Activated naive CD4-positive, alpha-beta T cell (primary cell): ENCODE data around the gene TOB1.
"Not testable (repeated sequence)": the region's sequence is repeated elsewhere in the genome, so short reads cannot be mapped to it uniquely, and the experiment has no call there.

Experiments used
- DNase-seq, 4 experiments: peaks; one replicate each; lab custom pipeline; 2025; lab: John Stamatoyannopoulos, UW

The TOB1 gene

DNA sequence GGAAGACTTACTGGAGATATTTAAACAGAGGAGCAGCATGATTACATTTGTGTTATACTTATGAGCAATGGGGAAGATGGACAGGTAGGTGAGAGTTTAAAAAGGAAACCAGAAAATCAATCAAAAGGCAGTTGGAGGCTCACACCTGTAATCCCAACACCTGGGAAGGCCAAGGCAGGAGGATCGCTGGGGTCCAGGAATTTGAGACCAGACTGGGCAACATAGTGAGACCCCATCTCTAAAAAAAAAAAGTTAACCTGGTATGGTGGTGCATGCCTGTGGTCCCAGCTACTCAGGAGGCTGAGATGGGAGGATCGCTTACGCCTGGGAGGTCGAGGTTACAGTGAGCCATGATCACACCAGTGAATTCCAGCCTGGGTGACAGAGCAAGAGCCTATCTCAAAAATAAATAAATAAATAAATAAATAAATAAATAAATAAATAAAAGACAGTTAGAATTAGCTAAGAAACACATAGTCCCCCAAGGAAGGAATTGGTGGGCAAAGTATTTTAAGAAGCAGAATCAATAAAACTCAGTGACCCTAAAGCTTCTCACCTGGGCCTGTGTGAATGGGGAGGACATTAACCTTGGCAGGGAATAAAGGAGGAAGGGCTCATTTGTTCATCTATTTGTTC is 32.3 kb upstream of the TOB1 start:
- no peak for DNase-seq

GRCh38 chr17:50894513-50894912 is 28.4 kb upstream of the TOB1 start:
- DNase-seq, result not testable (repeated sequence)

GRCh38 chr17:50893183-50893993 is 27.2 kb upstream of the TOB1 start:
- DNase-seq, result no peak

GRCh38 chr17:50892101-50892776 is 26.1 kb upstream of the TOB1 start:
- no peak for DNase-seq

DNA sequence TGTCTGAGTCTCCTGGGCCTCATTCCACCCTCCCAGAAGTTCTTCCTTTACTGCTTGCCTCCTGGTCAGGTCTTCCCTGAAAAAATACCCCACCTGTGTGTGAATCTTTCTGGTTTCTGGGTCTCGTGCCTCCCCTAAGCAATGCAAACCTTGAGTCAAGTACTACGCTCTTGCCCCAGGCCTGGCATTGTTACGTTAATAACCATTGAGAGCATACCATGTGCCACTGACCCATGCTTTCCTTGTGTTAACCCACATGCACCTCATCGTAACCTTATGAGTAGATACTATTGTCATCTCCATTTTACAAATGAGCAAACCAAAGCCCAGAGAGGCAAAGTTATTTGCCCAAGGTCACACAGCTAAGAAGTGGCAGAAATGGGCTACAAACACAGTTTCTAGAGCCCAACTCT is 25.4 kb upstream of the TOB1 start:
- no peak for DNase-seq

- no peak for DNase-seq
These were observed 24.7 kb upstream of the TOB1 start for GRCh38 chr17:50890675-50891516.

DNA sequence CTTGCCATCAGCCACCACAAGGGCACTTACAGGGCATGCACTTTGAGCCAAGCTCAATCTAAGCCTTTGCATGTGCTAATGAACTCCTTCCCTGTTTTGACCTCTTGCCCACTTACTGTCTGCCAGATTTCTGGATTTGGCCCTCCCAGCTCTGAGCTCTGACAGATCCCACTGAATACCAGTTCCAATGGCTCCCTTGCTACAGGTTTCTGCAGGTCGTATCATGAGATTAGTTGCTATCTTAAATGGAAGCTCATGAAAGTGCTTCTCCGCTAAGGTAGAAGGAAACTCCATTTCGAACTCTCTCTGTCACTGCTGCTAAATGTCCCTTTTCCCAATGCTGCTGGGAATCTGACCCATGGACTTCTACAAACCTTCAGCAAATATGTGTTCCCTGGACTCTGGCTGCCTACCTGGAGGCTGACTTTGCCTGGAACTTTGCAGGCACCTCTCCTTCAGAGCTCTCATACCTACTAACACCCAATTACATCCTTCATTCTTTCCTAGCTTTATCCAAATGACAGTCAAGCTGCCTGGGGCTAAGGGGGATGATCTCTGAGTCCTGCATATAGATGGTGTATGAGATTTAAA is 23.5 kb upstream of the TOB1 start:
- DNase-seq, result no peak

- no peak for DNase-seq
These were observed 21.6 kb upstream of the TOB1 start for GRCh38 chr17:50887705-50888245.

DNA sequence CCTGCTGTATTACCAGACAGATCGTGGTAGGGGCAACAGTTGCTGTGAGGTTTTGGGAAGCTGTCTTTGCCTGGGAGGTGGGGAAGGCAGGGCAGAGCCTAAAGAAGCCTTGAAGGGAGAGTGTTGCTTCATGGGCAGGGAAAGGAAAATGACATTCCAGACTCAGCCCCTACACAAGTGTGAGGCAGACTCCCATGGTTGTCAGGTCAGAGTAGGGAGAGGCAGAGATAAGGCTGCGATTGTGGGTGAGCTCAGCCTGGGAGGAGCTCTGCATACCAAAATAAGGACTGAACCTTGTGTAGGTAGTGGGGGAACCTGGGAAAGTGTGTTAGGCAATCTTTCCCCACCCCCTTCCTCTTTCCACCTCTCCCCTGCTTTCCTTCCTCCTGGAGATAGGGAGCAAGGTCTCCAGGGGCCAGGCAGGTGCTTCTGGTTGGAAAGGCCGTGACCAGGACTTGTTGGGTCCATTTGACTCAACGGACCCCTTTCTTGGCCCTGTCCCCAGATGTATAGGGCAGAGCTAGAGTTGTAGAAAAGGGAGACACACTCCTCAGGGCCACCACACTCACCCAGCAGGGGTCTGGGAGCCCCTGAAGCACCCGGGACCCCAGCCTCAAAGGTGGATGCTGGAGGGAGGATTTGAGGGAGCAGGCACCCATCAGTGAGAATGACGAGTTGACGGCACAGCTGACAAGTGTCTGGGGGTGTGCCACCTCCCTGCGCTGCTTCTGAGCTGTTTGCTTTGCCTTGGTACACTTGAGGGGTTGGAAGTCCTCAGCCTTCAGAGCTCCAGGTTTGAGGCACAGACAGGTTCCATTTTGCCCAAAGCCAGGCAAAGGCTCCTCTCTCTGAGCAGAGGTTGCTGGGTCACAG is 18.5 kb upstream of the TOB1 start:
- DNase-seq, result no peak

GRCh38 chr17:50883850-50884438 is 17.8 kb upstream of the TOB1 start:
- DNase-seq, result no peak

- DNase-seq, result no peak
These were observed 16.7 kb upstream of the TOB1 start for GRCh38 chr17:50882851-50883250.

GRCh38 chr17:50881182-50881581 is 15.0 kb upstream of the TOB1 start:
- DNase-seq, result no peak

- no peak for DNase-seq
These were observed 12.9 kb upstream of the TOB1 start for GRCh38 chr17:50879086-50879485.

- DNase-seq, result no peak
These were observed 11.7 kb upstream of the TOB1 start for GRCh38 chr17:50877838-50878237.

DNA sequence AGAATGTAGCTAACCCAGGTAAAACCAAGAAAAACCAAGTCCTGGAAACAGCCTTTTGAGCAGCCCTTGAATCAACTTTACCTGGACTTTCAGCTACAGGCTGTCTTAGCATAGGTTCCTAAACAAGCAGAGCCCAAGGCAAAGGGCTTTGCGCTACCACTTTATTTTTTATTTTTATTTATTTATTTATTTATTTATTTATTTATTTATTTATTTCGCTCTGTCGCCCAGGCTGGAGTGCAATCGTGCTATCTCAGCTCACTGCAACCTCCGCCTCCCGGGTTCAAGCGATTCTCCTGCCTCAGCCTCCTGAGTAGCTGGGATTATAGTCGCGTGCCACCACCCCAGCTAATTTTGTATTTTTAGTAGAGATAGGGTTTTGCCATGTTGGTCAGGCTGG is 10.9 kb upstream of the TOB1 start:
- DNase-seq, result not testable (repeated sequence)

DNA sequence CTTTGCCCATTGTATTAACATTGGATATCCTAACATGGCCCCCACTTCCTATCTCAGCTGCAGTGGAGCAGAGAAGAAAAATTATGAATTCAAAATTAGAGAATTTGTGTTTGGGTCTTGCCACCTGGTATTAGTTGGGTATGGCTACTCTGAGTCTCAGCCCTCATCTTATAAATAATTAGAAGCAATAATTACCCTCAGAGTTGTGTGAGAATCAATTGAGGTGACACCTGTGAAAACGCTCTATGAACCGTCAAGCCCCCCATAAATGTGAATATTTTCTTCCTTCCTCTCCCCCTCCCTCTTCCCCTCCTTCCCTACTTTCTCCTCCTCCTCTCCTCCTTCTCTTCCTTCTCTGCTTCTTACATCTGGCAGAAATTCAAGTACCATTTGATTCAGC is 8.9 kb upstream of the TOB1 start:
- no peak for DNase-seq

GRCh38 chr17:50872710-50873424 is 6.7 kb upstream of the TOB1 start:
- peak in 1 of 4 experiments; percentile 16 for DNase-seq

GRCh38 chr17:50871898-50872297 is 5.7 kb upstream of the TOB1 start:
- no peak for DNase-seq

DNA sequence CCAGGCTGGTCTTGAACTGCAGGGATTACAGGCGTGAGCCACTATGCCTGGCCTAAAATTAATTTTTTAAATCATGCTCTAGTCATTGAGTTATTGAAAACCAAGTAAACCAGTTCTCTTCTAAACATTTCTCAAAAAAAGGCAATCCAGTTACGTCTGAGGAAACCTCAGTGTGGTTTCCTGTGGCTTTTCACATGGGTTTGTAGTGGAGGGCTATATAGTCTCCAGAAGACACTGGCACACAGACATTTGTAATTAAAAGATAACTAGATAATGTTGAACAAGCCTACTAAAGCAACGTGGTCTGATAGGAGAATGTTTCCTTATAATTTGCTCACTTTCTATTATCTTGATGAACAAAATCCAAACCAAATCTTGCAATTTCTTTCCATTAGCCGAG is 5.2 kb upstream of the TOB1 start:
- DNase-seq, result no peak
